GM21786 (cell line): ENCODE measurements around the gene IGLL5.
A peak's percentile ranks its signal among the peaks of the same experiment; 100 is the strongest.
"Not testable (repeated sequence)": the region's sequence is repeated elsewhere in the genome, so short reads cannot be mapped to it uniquely, and the experiment has no call there.

ENCODE experiments used
- ATAC-seq: cut with Tn5 transposase; IDR thresholded peaks from one replicate; pipeline ENCODE4 v1.9.1; 2021; ENCODE audit not compliant: unreplicated experiment

IGLL5 gene

GRCh38 chr22:22883090-22883727 lies 4.4 kb upstream of the IGLL5 start:
- ATAC-seq, result no peak

- no peak for ATAC-seq
Observed at GRCh38 chr22:22884010-22884887, 3.4 kb upstream of the IGLL5 start.

- peak; percentile 72 for ATAC-seq
Observed at GRCh38 chr22:22884888-22885840, 2.5 kb upstream of the IGLL5 start.

GRCh38 chr22:22886546-22886945 lies 1.1 kb upstream of the IGLL5 start:
- ATAC-seq, result no peak

- no peak for ATAC-seq
Observed at GRCh38 chr22:22888571-22889353, 1.1 kb downstream of the IGLL5 start.

- no peak for ATAC-seq
Observed at GRCh38 chr22:22890085-22890484, 2.5 kb downstream of the IGLL5 start.

- ATAC-seq, result no peak
Observed at GRCh38 chr22:22891139-22891621, 3.6 kb downstream of the IGLL5 start.

- ATAC-seq, result no peak
Observed at GRCh38 chr22:22892096-22893052, 4.8 kb downstream of the IGLL5 start.

- ATAC-seq, result no peak
Observed at GRCh38 chr22:22893077-22893805, 5.6 kb downstream of the IGLL5 start.

GRCh38 chr22:22893891-22894739 lies 6.5 kb downstream of the IGLL5 start:
- no peak for ATAC-seq

GRCh38 chr22:22894740-22895731 lies 7.4 kb downstream of the IGLL5 start:
- no peak for ATAC-seq

GRCh38 chr22:22895776-22896445 lies 8.3 kb downstream of the IGLL5 start:
- ATAC-seq, result no peak

- ATAC-seq, result no peak
Observed at GRCh38 chr22:22896601-22897000, 9.0 kb downstream of the IGLL5 start.

- ATAC-seq, result no peak
Observed at GRCh38 chr22:22897091-22897490, 9.5 kb downstream of the IGLL5 start.

- no peak for ATAC-seq
Observed at GRCh38 chr22:22897947-22898346, 10.3 kb downstream of the IGLL5 start.

- not testable (repeated sequence) for ATAC-seq
Observed at GRCh38 chr22:22898411-22898950, 10.9 kb downstream of the IGLL5 start.
